NCI-H2029 treated with DMSO at 0.1 percent for 48 hours (cell line): ENCODE results near the gene RBPJ.

ENCODE experiments used
- DNase-seq: peaks from one replicate; lab custom pipeline; 2025; lab: John Stamatoyannopoulos, UW

Gene RBPJ

DNA sequence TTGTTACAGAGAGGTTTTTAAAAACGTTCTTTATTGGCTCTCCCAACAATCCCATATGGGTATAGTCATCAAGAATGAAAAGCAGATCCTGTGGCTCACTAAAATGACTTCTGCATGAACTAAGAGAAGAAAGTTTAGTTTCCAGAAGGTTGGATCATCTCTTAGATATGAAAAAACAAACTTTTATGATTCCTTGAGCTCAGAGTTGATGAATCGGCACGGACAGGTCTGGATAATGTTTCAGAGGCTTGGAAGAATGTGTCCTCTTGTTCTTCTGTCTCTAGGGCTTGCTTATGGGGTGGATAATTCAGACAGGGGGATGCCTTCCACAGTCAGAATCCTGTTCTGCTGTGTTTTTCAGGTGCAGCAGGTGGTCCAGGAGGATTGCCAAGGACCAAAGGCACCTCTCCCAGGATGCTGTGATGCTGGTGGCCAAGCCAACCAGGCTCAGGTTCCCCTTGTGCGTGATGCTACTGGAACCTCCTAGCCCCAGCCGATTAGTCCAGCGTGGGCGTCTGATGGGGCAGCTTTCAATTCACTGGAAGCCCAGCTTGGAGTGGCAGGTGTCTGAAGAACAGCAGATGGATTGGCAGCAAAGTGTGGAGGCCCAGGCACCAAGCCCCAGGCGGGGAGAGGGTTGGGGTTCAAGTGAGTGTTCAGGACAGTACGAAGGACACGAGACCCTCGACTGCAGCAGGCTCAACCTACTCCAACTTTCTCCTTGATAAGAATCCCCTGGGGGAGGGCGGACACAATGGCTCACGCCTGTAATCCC lies 139.1 kb downstream of the RBPJ start:
- no peak for DNase-seq

DNA sequence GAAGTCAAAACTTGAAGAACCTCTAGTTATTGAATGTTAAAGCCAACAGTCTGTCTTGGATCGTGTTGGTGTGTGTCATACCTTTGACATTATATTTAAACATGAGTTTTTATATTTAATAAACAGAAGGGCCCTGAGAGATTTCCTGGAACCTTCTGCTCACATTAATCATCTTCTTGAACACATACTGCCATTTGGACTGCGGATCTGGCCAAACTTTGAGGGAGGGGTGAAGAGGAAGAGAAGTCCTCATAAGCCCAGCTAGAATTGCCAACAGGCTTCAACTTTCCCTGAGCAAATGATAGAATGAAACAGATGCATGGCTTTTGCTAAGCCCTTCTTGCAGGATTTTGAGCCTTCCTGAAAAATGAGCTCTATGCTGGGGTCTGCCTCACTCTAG lies 142.1 kb downstream of the RBPJ start:
- DNase-seq: no peak

DNA sequence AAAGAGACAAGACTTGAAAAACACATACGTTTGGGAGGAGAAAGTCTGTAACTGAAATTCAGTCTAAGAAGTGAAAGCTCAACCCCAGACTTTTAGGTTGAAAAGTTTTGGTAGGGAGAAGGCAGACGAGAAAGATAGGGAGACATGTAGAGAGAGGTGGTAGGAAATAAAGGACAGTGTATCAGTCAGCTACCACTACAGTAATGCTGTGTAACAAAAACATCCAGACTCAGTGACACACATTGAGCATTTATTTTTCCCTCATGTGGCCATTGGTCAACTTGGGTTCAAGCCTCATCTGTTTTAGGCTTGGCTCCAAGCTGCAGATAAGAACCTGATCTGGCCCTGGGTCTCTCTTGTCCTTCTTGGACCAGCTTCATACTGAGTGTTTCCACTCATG lies 142.6 kb downstream of the RBPJ start:
- no peak for DNase-seq

DNA sequence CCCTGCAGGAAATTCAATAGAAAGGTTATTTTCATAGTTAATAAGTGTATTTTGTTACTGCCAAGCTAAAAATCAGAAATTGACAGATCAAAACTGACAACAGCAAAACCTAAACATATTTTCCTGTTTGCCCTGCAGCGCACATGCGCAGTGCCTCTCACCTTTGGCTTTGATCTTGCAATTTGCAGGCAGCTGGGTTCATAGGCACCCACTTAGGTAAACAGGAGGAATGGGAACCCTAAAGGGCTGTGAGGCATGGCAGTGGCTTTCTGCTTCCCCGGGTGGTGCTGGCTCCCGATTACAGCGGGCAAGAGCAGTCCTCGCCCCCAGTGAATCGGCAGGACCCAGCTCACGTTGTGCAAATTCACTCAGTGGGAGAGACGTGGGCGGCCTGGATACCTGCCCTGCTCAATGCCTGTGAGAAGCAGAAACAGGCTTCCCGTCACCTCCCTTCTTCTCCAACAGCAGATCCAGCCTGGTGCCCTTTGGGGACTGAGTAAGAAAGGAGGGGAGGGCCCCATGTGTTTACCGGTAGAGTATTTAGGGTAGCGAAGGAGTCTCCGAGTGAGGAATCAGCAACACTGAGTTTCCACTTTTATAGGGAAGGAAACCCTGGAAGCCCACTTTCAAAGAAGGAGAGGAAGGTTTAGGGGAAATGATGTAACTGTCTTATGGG lies 143.7 kb downstream of the RBPJ start:
- no peak for DNase-seq

GRCh38 chr4:26466578-26467270 lies 145.9 kb downstream of the RBPJ start:
- DNase-seq: no peak

DNA sequence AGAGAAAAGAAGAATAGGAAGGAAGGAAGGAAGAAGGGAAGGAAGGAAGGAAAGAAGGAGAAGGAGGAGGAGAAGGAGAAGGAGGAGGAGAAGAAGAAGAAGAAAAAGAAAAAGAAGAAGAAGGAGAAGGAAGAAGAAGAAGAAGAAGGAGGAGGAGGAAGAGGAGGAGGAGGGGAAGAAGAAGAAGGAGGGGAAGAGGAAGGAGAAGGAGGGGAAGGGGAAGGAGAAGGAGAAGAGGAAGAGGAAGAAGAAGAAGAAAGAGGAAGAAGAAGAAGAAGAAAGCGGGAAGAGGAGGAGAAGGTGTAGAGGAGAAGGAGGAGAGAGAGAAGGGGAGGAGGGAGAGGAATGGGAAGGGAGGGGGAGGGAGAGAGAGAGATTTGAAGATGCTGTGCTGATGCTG lies 146.9 kb downstream of the RBPJ start:
- no peak for DNase-seq

GRCh38 chr4:26468283-26468949 lies 147.6 kb downstream of the RBPJ start:
- no peak for DNase-seq

- DNase-seq: no peak
Observed at GRCh38 chr4:26468977-26469376, 148.2 kb downstream of the RBPJ start.

DNA sequence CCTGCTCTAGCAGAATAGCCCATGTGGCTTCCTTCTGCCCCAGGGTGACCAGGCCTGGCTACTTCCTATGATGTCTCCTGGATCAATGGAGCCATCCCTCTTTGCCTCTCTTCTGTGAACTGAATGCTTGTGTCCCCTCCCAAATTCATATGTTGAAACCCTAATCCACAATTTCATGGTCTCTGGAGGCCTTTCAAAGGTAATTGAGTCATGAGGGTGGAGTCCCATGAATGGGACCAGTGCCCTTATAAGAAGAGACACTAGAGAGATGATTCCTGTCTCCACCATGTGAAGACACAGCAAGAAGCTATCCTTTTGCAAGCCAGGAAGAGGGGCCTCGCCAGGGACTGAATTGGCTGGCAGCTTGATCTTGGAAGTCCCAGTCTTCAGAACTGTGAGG lies 151.1 kb downstream of the RBPJ start:
- DNase-seq: no peak

DNA sequence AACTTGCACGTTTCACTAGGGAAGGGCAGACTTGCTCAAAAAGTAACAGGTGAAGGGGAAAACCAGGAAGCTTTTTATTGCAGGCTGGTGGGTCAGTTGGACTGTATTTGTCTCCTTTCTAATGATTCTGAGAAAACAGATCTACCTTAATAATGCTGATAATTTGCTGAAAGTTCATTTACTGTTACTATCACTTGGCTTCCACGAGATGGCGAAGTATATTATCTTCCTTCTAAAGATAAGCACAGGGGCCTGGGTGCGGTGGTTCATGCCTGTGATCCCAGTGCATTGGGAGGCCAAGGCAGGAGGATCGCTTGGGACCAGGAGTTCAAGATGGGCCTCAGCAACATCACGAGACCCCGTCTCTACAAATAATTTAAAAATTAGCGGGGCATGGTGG lies 153.1 kb downstream of the RBPJ start:
- no peak for DNase-seq

DNA sequence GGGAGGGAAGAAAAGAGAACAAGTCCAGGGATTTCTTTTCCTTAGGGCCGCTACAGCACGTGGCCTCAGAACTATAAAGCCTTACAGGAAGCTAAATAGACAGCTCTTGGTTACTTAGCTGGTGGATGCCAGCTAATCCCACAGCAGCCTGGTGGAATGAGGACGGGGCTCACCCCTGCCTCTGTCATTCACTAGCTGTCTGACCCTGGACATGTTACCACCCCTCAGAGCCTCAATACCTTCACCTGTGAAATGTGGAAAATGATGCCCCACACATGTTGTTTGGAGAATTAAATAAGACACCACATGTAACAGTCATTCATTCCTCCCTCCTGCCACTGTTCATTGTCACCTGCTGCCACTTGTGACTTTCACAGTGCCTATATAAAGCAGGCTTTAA lies 153.7 kb downstream of the RBPJ start:
- DNase-seq: no peak

DNA sequence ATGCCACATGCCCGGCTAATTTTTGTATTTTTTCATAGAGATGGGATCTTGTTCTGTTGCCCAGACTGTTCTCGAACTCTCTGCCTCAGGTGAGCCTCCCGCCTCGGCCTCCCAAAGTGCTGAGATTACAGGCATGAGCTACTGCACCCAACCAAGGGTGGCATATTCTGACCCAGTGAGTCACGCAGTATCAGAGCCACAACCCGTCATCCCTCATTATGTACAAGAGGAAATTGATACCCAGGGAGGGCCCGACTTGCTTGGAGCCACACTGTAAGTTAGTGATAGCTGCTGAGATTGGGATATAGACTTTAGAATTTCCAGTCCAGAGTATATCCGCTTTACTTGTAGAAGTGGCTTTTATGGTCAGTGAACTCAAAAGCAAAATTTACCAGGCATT lies 154.9 kb downstream of the RBPJ start:
- no peak for DNase-seq

GRCh38 chr4:26476545-26476944 lies 155.7 kb downstream of the RBPJ start:
- DNase-seq: no peak

- DNase-seq: no peak
Observed at GRCh38 chr4:26478330-26478729, 157.5 kb downstream of the RBPJ start.

DNA sequence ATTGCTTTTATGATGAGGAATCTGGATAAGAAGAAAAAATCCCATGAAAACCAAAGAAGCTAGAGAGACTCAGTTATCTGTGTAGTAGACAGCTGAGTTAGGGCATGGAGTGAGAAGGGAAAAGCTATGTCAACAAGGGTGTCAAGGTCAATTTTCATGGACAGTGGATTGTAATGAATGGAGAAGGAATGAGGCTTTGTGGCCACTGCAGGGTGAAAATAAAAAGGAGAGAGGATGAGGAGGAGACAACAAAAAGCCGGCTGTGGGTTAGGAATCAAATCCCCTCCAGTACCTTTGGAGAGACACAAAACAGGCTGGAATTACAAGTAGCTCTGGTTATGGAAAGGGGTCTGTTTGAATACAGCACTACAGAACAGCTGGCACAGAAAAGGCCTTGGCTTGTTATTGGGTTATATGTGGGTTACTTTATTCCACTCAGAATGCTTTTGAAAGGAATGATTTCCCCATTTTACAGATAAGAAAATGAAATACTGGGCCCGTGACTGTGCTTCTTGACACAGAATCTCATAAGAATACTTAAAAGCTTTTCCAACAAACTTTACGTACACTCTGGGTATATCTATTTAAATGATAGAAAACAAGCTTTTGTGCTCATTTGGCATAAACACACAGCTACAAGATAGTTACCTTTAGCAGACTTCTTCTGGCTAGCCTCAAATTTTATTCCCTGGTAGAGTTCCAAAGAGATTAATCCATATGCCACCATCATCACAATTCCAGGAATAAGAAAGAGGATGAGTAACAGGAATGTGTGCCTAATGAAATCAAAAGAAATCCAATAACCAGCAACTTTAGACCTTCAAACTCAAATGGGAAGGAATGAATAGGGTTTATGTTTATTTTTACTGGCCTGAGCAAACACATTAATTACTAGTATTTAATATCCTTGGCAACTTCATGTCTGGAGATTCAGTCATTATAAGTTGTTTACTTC lies 162.0 kb downstream of the RBPJ start:
- DNase-seq: no peak

DNA sequence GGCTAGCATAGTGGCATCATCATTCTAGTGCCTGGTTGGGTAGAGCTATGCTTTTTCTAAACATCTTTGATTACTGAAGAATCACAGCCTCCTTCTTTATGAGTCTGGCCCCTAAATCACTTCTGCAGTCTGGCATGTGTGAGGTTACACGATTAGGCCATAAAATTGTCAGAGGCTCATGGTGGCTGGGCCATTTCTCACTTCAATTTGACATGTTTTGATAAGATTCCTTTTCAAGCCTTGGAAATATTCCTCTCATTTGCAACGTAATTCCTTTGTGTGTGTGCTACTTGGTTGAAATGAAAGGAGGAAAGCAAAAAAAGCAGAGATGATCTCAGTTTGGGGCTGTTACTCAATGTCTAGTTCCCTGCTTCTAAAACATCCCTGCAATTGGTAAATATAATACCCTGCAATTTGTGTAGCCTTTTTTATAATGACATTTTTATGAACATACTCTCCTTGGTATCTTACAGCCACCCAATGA lies 163.3 kb downstream of the RBPJ start:
- no peak for DNase-seq

- DNase-seq: no peak
Observed at GRCh38 chr4:26484516-26484915, 163.7 kb downstream of the RBPJ start.
